22Rv1 (cell line): ENCODE measurements around the gene PMIS2.

Experiments
- H3K27ac ChIP-seq: fragments of 450-650 bp; 2 replicates; pipeline ENCODE4 v1.5.1; 2017
- ZFX ChIP-seq: fragments of 450-650 bp; IDR thresholded peaks from 2 replicates; pipeline ENCODE4 v1.6.1; 2017; ENCODE audit warnings: antibody characterized with exemption, borderline replicate concordance
- TF ChIP-seq, protein P1 (sequence below): fragments of 450-650 bp; IDR thresholded peaks from 2 replicates; pipeline ENCODE4 v1.5.1; 2017; ENCODE audit warnings: mild to moderate bottlenecking

PMIS2 gene

DNA sequence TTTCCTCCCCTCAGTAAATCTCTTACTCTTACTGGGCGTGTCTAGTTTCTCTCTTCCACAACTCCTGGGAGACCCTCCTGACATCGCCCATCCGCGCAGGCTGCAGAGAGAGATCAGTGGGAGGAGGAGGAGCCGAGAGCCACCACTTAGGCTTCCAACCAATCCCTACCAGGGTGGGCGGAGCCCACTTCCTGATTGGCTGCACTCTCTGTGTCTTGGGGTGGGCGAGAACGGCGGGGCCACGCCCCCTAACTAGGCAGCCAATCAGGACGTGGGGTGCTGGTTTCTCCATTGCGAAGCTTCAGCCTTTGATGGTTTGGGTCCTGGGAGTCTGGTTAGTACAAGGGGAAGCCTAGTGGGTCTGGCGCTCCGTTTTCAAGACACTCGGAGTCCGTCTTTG lies at the start of gene PMIS2:
PMIS2 (plus strand) TSS at position 326 of the 400 bp plus-strand sequence. CDS start 87 bp downstream, outside the sequence.
- H3K27ac ChIP-seq: no peak within 1 kb of the TSS
- no peak for TF ChIP-seq ZFX
- TF ChIP-seq, protein P1, sequence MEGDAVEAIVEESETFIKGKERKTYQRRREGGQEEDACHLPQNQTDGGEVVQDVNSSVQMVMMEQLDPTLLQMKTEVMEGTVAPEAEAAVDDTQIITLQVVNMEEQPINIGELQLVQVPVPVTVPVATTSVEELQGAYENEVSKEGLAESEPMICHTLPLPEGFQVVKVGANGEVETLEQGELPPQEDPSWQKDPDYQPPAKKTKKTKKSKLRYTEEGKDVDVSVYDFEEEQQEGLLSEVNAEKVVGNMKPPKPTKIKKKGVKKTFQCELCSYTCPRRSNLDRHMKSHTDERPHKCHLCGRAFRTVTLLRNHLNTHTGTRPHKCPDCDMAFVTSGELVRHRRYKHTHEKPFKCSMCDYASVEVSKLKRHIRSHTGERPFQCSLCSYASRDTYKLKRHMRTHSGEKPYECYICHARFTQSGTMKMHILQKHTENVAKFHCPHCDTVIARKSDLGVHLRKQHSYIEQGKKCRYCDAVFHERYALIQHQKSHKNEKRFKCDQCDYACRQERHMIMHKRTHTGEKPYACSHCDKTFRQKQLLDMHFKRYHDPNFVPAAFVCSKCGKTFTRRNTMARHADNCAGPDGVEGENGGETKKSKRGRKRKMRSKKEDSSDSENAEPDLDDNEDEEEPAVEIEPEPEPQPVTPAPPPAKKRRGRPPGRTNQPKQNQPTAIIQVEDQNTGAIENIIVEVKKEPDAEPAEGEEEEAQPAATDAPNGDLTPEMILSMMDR: no peak

DNA sequence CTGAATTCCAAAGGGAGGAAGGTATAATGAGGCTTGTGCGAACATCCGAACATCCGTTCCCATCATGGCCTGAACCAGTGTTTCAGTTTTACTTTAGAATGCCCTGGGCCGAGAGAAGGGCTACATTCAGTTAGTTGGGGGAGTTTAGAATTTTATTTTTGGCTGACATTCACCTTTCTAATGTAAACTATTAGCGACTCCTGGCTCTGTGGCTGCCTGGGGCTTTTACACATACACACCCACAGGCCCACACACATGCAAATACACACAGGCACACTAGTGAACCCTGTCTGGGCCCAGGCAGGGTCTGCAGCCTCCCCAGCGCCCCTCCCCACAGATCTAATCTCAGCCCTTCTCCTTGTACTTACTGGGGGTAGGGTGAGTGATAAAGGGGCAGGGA lies 46.7 kb upstream of the PMIS2 start:
- no peak for TF ChIP-seq ZFX
- TF ChIP-seq, protein P1: no peak
- H3K27ac ChIP-seq: no peak overlapping the region

DNA sequence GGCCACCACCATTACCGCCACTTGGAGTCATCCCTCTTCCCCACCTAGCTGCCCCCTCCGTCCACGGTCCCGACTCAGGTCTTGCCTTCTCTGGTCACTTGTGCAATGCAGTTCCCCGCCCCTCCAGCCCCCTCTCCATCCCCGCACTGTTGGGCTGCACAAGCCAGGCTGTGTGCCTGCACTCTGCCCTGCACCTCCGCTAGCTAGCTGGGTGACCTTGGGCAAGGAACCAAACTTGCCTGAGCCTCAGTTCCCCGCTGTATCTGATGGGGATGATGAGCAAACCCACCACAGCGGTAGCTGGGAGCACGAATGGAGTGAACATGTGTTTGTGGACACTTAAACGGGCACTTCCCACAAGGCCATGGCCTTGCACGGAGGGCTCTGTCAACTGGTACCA lies 46.1 kb upstream of the PMIS2 start:
- TF ChIP-seq, protein P1: no peak
- TF ChIP-seq ZFX: no peak
- H3K27ac ChIP-seq: no peak overlapping the region

DNA sequence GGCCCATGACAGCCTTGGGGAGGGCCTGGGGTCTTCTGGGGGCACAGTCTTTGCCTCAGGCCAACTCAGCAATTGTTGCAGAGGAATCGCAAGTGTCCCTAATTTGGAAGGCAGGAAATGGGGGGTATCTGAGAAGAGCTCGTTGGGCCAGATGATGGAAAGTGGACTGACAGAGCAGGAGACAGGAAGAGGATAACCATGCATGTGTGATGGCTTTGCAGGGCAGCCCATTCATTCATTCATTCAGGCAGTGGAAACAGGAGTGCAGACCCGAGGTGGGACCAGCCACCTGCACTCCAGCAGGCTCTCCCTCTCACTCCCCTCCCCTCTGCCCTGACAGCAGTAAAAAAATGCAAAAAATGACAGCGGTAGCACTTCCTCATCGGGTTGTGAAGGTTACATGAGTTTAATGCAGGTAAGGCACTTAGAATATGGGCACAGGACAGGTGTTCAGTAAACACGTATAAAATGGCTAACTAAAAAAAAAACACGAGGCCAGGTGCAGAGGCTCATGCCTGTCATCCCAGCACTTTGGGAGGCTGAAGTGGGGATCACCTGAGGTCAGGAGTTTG lies 45.5 kb upstream of the PMIS2 start:
- H3K27ac ChIP-seq: no peak overlapping the region
- TF ChIP-seq ZFX: no peak
- TF ChIP-seq, protein P1: no peak

DNA sequence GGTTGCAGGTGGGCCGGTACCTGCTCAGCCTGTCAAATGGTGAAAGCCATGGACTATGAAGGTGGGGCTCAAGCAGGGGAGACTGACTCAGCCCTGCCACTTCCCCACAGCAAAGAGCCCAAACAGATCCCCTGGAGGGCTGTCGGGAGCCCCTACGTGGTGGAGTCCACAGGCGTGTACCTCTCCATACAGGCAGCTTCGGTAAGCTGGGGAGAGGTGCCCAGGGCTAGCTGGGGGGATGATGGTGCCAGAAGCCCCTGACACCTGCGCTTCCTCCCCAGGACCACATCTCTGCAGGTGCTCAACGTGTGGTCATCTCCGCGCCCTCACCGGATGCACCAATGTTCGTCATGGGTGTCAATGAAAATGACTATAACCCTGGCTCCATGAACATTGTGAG lies 43.8 kb upstream of the PMIS2 start:
- no peak overlapping the region for H3K27ac ChIP-seq
- TF ChIP-seq, protein P1: no peak
- TF ChIP-seq ZFX: no peak

DNA sequence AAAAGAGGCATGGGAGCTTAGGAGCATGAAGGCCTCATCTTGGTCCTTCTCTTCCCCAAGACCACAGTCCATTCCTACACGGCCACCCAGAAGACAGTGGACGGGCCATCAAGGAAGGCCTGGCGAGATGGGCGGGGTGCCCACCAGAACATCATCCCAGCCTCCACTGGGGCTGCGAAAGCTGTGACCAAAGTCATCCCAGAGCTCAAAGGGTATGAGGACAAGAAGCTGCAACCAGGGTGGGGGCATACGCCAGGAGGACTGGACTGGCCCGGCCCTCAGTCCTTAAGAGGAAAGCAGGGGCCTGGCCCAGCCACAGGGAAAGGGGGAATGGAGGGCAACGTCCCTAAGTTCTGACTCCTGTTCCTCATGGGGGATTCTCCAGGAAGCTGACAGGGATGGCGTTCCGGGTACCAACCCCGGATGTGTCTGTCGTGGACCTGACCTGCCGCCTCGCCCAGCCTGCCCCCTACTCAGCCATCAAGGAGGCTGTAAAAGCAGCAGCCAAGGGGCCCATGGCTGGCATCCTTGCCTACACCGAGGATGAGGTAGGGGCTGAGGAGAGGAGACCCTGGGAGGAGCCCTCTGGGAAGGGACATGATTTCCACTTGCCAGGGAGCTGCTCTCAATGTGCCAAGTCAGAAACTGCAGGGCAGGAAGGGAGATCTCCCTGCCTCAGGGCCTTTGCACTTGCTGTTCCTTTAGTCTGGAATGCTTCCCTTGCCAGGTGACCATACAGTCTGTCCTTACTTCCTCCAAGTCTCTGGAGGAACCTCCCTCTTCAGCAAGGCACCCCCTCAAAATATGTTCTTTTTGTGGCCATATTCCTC lies 42.5 kb upstream of the PMIS2 start:
- no peak for TF ChIP-seq ZFX
- TF ChIP-seq, protein P1: no peak
- no peak overlapping the region for H3K27ac ChIP-seq
